Lower lobe of right lung (tissue), 2 donors: ENCODE results near the gene SEPTIN11. TPM values are rescaled to one million over a fixed set of nuclear protein-coding genes. Genes with fewer than 3 reads are reported as not detected.

Experiments used
- ATAC-seq, 2 donors: fragments of 200-7000 bp; cut with Tn5 transposase; one replicate each; pipeline ENCODE4 v1.9.1; 2020 to 2022; ENCODE audit warnings: mild to moderate bottlenecking in 2 of 2, moderate library complexity in 2 of 2
- DNase-seq: peaks from one replicate; pipeline ENCODE4 v3.0.0-alpha.2; 2020
- H3K27ac ChIP-seq: fragments of 200-600 bp; one replicate; pipeline ENCODE4 v1.8.0; 2022
- H3K27me3 ChIP-seq: fragments of 200-600 bp; one replicate; pipeline ENCODE4 v1.8.0; 2022; ENCODE audit warnings: low read depth
- H3K36me3 ChIP-seq: fragments of 200-600 bp; one replicate; pipeline ENCODE4 v1.8.0; 2022; ENCODE audit warnings: mild to moderate bottlenecking
- H3K4me1 ChIP-seq: fragments of 200-600 bp; one replicate; pipeline ENCODE4 v1.8.0; 2022
- H3K4me3 ChIP-seq: fragments of 200-600 bp; one replicate; pipeline ENCODE4 v1.8.0; 2022; ENCODE audit warnings: mild to moderate bottlenecking
- H3K9me3 ChIP-seq: fragments of 200-600 bp; one replicate; pipeline ENCODE4 v1.8.0; 2022
- CTCF ChIP-seq: fragments of 200-600 bp; IDR thresholded peaks from one replicate; pipeline ENCODE4 v1.8.0; 2022; ENCODE audit warnings: antibody characterized with exemption, mild to moderate bottlenecking
- intact Hi-C: fragments of 100-400 bp; cut with DNase I; formaldehyde crosslinking; loops from one replicate; pipeline ENCODE4 v1.11.0; 2022
- total RNA-seq: library from RNA; stranded (reverse); fragmentation: NEBNext Ultra II Directional; extraction: Animal tissue kit (Norgen Biotek cat#: 25700); gene quantifications from one replicate; pipeline ENCODE4 v1.2.1, GENCODE V29; 2021
- donor health status: DM: no; HTN: yes; CAD: no; lungs with severe emphysema.

The SEPTIN11 gene
- total RNA-seq, 1 donor from 2014 or later = 127 TPM

- Histone ChIP-seq H3K4me3 (no peak overlapping the region), H3K4me1 (no peaks in the 10 kb centered on the region), H3K27ac (no peak overlapping the region), H3K27me3 (no peaks in the 10 kb centered on the region), H3K9me3 (no peaks in the 10 kb centered on the region), H3K36me3 (no peaks in the 10 kb centered on the region)
- no peak for TF ChIP-seq CTCF
- ATAC-seq (no peak), DNase-seq (no peak)
- intact Hi-C loops = no loop called here
Observed at GRCh38 chr4:76931576-76932276, 17.8 kb upstream of the SEPTIN11 start.

- Histone ChIP-seq H3K4me3 (no peak overlapping the region), H3K27me3 (no peaks in the 10 kb centered on the region), H3K4me1 (no peaks in the 10 kb centered on the region), H3K36me3 (no peaks in the 10 kb centered on the region), H3K27ac (no peak overlapping the region), H3K9me3 (no peaks in the 10 kb centered on the region)
- DNase-seq (no peak), ATAC-seq (no peak)
- no peak for TF ChIP-seq CTCF
- intact Hi-C loops = no loop called here
Observed at GRCh38 chr4:76939184-76939583, 10.4 kb upstream of the SEPTIN11 start.

- no peak for TF ChIP-seq CTCF
- Histone ChIP-seq H3K27me3 (no peaks in the 10 kb centered on the region), H3K4me1 (peaks cover 3% of the 10 kb centered on the region)
Observed at GRCh38 chr4:76943129-76943620, 6.4 kb upstream of the SEPTIN11 start.

GRCh38 chr4:76943790-76944189 is 5.8 kb upstream of the SEPTIN11 start:
- Histone ChIP-seq H3K27ac (no peak overlapping the region), H3K9me3 (no peaks in the 10 kb centered on the region), H3K27me3 (no peaks in the 10 kb centered on the region), H3K36me3 (no peaks in the 10 kb centered on the region), H3K4me3 (no peak overlapping the region), H3K4me1 (peaks cover 8% of the 10 kb centered on the region)
- DNase-seq (no peak), ATAC-seq (no peak)
- intact Hi-C loops = no loop called here
- no peak for TF ChIP-seq CTCF

More at GRCh38 chr4:76943129-76943620, 6.4 kb upstream of the SEPTIN11 start:
- H3K36me3 ChIP-seq = no peaks in the 10 kb centered on the region
- H3K4me3 ChIP-seq = no peak overlapping the region
- no peak overlapping the region for H3K27ac ChIP-seq
- no peak for DNase-seq
- ATAC-seq = no peak
- H3K9me3 ChIP-seq = no peaks in the 10 kb centered on the region
- intact Hi-C loops = no loop called here

- H3K36me3 ChIP-seq = no peaks in the 10 kb centered on the region
- DNase-seq (no peak), ATAC-seq (no peak)
- no peak overlapping the region for H3K27ac ChIP-seq
- H3K9me3 ChIP-seq = no peaks in the 10 kb centered on the region
- TF ChIP-seq CTCF = no peak
- intact Hi-C loops = no loop called here
- H3K4me1 ChIP-seq = peaks cover 19% of the 10 kb centered on the region
- no peak overlapping the region for H3K4me3 ChIP-seq
- H3K27me3 ChIP-seq = no peaks in the 10 kb centered on the region
Observed at GRCh38 chr4:76947369-76947768, 2.2 kb upstream of the SEPTIN11 start.
